ENCODE results near the gene DHX58. TPM values are rescaled to one million over a fixed set of nuclear protein-coding genes. Genes with fewer than 3 reads are reported as not detected.

DHX58 gene
- total and polyA plus RNA-seq, 2 of the 4 experiments (the other 2 are of a cell fraction): 1.1 to 2.8 TPM

DNA sequence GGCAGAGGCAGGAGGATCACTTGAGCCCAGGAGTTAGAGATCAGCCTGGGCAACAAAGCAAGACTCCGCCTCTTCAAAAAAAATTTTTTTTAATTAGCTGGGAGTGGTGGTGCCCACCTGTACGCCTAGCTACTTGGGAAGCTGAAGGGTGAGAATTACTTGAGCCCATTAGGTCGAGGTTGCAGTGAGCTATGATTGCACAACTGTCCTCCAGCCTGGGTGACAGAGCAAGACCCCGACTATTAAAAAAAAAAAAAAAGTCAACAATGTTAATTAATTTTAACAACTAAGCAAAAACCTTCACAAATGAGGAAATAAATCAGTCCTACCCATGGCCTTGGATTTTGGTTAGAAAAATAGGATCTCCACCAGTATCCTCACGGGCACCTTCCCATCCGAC lies 5.4 kb downstream of the DHX58 start:
- POLR2A ChIA-PET (ENCODE audit: unreplicated experiment): no interaction called here
- Histone ChIP-seq H3K36me3 (ENCODE audit: control insufficient read depth, insufficient read depth, low read length) (no peaks in the 10 kb centered on the region), H3K27ac (ENCODE audit: insufficient read depth, low read length) (no peak overlapping the region), H4K5ac (ENCODE audit: low read depth, low read length) (no peak overlapping the region), H4K91ac (ENCODE audit: insufficient read depth, low read depth, low read length) (no peak overlapping the region), H2BK120ac (ENCODE audit: low read depth, low read length) (no peak overlapping the region), H3K4ac (ENCODE audit: low read depth, low read length) (no peak overlapping the region), H2AFZ (replicated peaks; ENCODE audit: low read length, poor library complexity) (peak overlapping the region; percentile 94), H4K20me1 (ENCODE audit: insufficient read depth, low read length) (no peaks in the 10 kb centered on the region), H4K8ac (ENCODE audit: low read depth in 2 of 2, low read length in 2 of 2) (no peak overlapping the region), H2AK9ac (replicated peaks; ENCODE audit: low read depth, low read length, poor library complexity) (no peak overlapping the region), H3K14ac (replicated peaks; ENCODE audit: low read depth, low read length) (no peak overlapping the region), H3K56ac (ENCODE audit: extremely low read depth, insufficient read depth, low read length) (no peak overlapping the region), H3K4me3 (ENCODE audit: insufficient read depth, low read depth, low read length) (no peak overlapping the region), H3K18ac (ENCODE audit: low read depth, low read length) (no peak overlapping the region), H3K79me1 (ENCODE audit: low read depth in 1 of 2, low read length in 2 of 2) (no peaks in the 10 kb centered on the region), H3K4me1 (ENCODE audit: control insufficient read depth, insufficient read depth, low read length) (peaks cover 4% of the 10 kb centered on the region; the same call in 1 of the 2 replicates), H3K9ac (ENCODE audit: low read depth, low read length) (no peak overlapping the region), H2BK5ac (ENCODE audit: low read depth, low read length, poor library complexity, severe bottlenecking) (no peak overlapping the region), H3K4me2 (ENCODE audit: low read depth, low read length) (no peak overlapping the region; the same call in 1 of the 2 replicates), H2BK15ac (ENCODE audit: low read depth, low read length) (no peak overlapping the region), H3K27me3 (ENCODE audit: control insufficient read depth, insufficient read depth, low read length) (peaks cover 8% of the 10 kb centered on the region), H2BK20ac (ENCODE audit: low read depth, low read length) (no peak overlapping the region), H3K9me3 (ENCODE audit: control insufficient read depth, insufficient read depth, low read length) (no peaks in the 10 kb centered on the region), H3K9me1 (ENCODE audit: insufficient read depth, low read length) (peaks cover 4% of the 10 kb centered on the region; the same call in 1 of the 2 replicates), H2AK5ac (ENCODE audit: low read depth, low read length) (no peak overlapping the region), H3K23ac (ENCODE audit: low read depth, low read length) (no peak overlapping the region)
- no peak for TF ChIP-seq NFE2L2 (IDR thresholded peaks at IDR 0.05; ENCODE audit: low read depth, low read length)
- TF ChIP-seq MXI1 (IDR thresholded peaks at IDR 0.05; ENCODE audit: borderline replicate concordance, low read depth, low read length): no peak
- TF ChIP-seq FOS (IDR thresholded peaks at IDR 0.05; ENCODE audit: low read depth, low read length): no peak
- TF ChIP-seq CEBPB (IDR thresholded peaks at IDR 0.05; ENCODE audit: low read depth, low read length): peak; percentile 37; the same call in 1 of the 2 replicates
- DNase-seq (no peak), ATAC-seq (ENCODE audit: low read depth) (no peak)
- in situ Hi-C loops (cut with MboI; ENCODE audit: low sequenced_read_pairs): no loop called here
- no TSS peak for BruUV-seq (replicated peaks)
- dilution Hi-C loops (cut with HindIII; ENCODE audit: low sequenced_read_pairs, unreplicated experiment): no loop called here
- intact Hi-C loops (cut with micrococcal nuclease): no loop called here
- WGBS, 2 experiments (ENCODE audit: extremely low coverage in 2 of 2, insufficient read length in 1 of 2): no CpG with 5 or more reads among the region's 6 CpGs
- CTCF ChIA-PET: interaction anchor here (0.9 kb wide), 1 partner anchor 9 kb away, joined by 3 read pairs; the partner anchor contains the start of gene ZNF385C
